GM12878 (cell line): ENCODE measurements around the gene NEK10. TPM values are rescaled to one million over a fixed set of nuclear protein-coding genes. Genes with fewer than 3 reads are reported as not detected.

Source experiments
- ATAC-seq: fragments of 200-7000 bp; cut with Tn5 transposase; 3 replicates; pipeline ENCODE4 v1.9.1; 2020; ENCODE audit warnings: mild to moderate bottlenecking, moderate library complexity
- BruUV-seq: library from RNA; stranded (reverse); fragments of 400-500 nt; replicated peaks from 2 replicates; lab custom pipeline; 2021; lab: Mats Ljungman, UMichigan
- CTCF ChIA-PET: fragments of 300-600 bp; sonication (Branson Sonifier 250); formaldehyde crosslinking; extraction: SDS; loops from one replicate; lab custom pipeline; 2021; ENCODE audit warnings: inconsistent platforms; lab: Yijun Ruan, JAX
- POLR2A ChIA-PET: fragments of 350-600 bp; formaldehyde crosslinking; extraction: SDS; loops from one replicate; lab custom pipeline; 2021; ENCODE audit warnings: inconsistent platforms; lab: Charles Lee
- RAD21 ChIA-PET: fragments of 300-600 bp; sonication (Branson Sonifier 250); formaldehyde crosslinking; loops from one replicate; lab custom pipeline; 2023; ENCODE audit warnings: antibody characterized with exemption; ENCODE audit not compliant: unreplicated experiment; lab: Charles Lee
- SMC1A ChIA-PET: fragments of 300-600 bp; sonication (Branson Sonifier 250); formaldehyde crosslinking; loops from one replicate; lab custom pipeline; 2023; ENCODE audit not compliant: unreplicated experiment, uncharacterized antibody; lab: Charles Lee
- DNase-seq: peaks from one replicate; pipeline ENCODE4 v3.0.0-alpha.2; 2011; ENCODE audit warnings: low read depth, low spot score
- FAIRE-seq: peaks from 3 replicates; lab custom pipeline; 2011; peaks lifted over from hg19 to GRCh38; lab: Jason Lieb, UNC
- H2AFZ ChIP-seq: 2 replicates; pipeline ENCODE4 v1.6.0; 2011; ENCODE audit warnings: low read depth, low read length, control low read depth; ENCODE audit not compliant: control insufficient read depth
- H3K27ac ChIP-seq: 2 replicates; pipeline ENCODE4 v1.5.1; 2011; ENCODE audit warnings: control low read depth; ENCODE audit not compliant: control insufficient read depth, insufficient read depth
- H3K27me3 ChIP-seq, 2 experiments: replicated peaks in 1 of 2; 2 replicates each; pipeline versions ENCODE4 v1.6.0 to v1.6.1; 2011; ENCODE audit warnings: low read length in 1 of 2; ENCODE audit not compliant: control insufficient read depth in 2 of 2, insufficient read depth in 2 of 2
- H3K36me3 ChIP-seq, 2 experiments: 2 replicates each; pipeline ENCODE4 v1.5.1; 2011; ENCODE audit warnings: low read length in 1 of 2; ENCODE audit not compliant: control insufficient read depth in 2 of 2, insufficient read depth in 2 of 2
- H3K4me1 ChIP-seq: 2 replicates; pipeline ENCODE4 v1.6.1; 2011; ENCODE audit warnings: mild to moderate bottlenecking, low read length, moderate library complexity, mixed read lengths; ENCODE audit not compliant: control insufficient read depth, insufficient read depth
- H3K4me2 ChIP-seq: 2 replicates; pipeline ENCODE4 v1.6.0; 2011; ENCODE audit warnings: control low read depth; ENCODE audit not compliant: control insufficient read depth, insufficient read depth
- H3K4me3 ChIP-seq: fragments of 200-600 bp; sonication (generic); 2 replicates; pipeline ENCODE4 v1.5.1; 2016
- H3K79me2 ChIP-seq: 2 replicates; pipeline ENCODE4 v1.6.0; 2011; ENCODE audit warnings: low read length; ENCODE audit not compliant: control insufficient read depth, insufficient read depth
- H3K9ac ChIP-seq: 2 replicates; pipeline ENCODE4 v1.8.0; 2011; ENCODE audit warnings: low read length, control low read depth, mixed read lengths; ENCODE audit not compliant: control insufficient read depth, insufficient read depth
- H3K9me3 ChIP-seq: replicated peaks from 3 replicates; pipeline ENCODE4 v1.5.1; 2011; ENCODE audit warnings: mild to moderate bottlenecking, low read length; ENCODE audit not compliant: control insufficient read depth, insufficient read depth
- H4K20me1 ChIP-seq: 2 replicates; pipeline ENCODE4 v1.6.0; 2011; ENCODE audit not compliant: control insufficient read depth, insufficient read depth
- E2F4 ChIP-seq: IDR thresholded peaks from 2 replicates; pipeline ENCODE4 v1.6.1; 2012; ENCODE audit warnings: low read depth, low read length, improper control_type of control experiment
- EZH2 ChIP-seq: IDR thresholded peaks from 2 replicates; pipeline ENCODE4 v1.6.1; 2012; ENCODE audit warnings: low read depth, mild to moderate bottlenecking, control low read depth, inconsistent platforms, low read length, borderline replicate concordance; ENCODE audit not compliant: control insufficient read depth
- FOS ChIP-seq: IDR thresholded peaks from 3 replicates; pipeline ENCODE4 v1.6.1; 2011; ENCODE audit warnings: borderline replicate concordance; ENCODE audit not compliant: insufficient read length; ENCODE audit errors: extremely low read depth
- GABPA ChIP-seq: IDR thresholded peaks from 2 replicates; pipeline ENCODE4 v1.6.1; 2014; ENCODE audit warnings: antibody characterized with exemption, low read depth, mild to moderate bottlenecking, inconsistent platforms
- MTA3 ChIP-seq: IDR thresholded peaks from 2 replicates; pipeline ENCODE4 v1.6.1; 2012; ENCODE audit warnings: low read length, inconsistent platforms, borderline replicate concordance
- RAD21 ChIP-seq: IDR thresholded peaks from 2 replicates; pipeline ENCODE4 v1.6.1; 2011; ENCODE audit warnings: mild to moderate bottlenecking, low read depth, low read length, moderate library complexity; ENCODE audit not compliant: insufficient read depth
- RB1 ChIP-seq: fragments of 450-650 bp; formaldehyde crosslinking; IDR thresholded peaks from 2 replicates; pipeline ENCODE4 v1.6.1; 2017; ENCODE audit warnings: mild to moderate bottlenecking, borderline replicate concordance
- STAT3 ChIP-seq: IDR thresholded peaks from 2 replicates; pipeline ENCODE4 v1.6.1; 2011; ENCODE audit warnings: low read depth, low read length, improper control_type of control experiment
- YY1 ChIP-seq: IDR thresholded peaks from 2 replicates; pipeline ENCODE4 v1.6.1; 2011; ENCODE audit warnings: low read depth, mild to moderate bottlenecking, low read length
- ZBTB33 ChIP-seq: fragments of 450-650 bp; IDR thresholded peaks from 2 replicates; pipeline ENCODE4 v1.6.1; 2017; ENCODE audit warnings: mild to moderate bottlenecking
- in situ Hi-C: fragments of 300-500 bp; cut with MboI; formaldehyde crosslinking; loops from 9 replicates; pipeline ENCODE4 v1.14.3; 2018; ENCODE audit warnings: mixed read lengths
- intact Hi-C: fragments of 100-400 bp; cut with micrococcal nuclease; formaldehyde crosslinking; loops from one replicate; pipeline ENCODE4 v1.14.2; 2022; ENCODE audit not compliant: unreplicated experiment
- polyA plus RNA-seq, 11 experiments: library from polyadenylated mRNA; depleted of rRNA in 4 of 11; unstranded in 6 of 11; stranded (reverse) in 5 of 11; fragments of >200 nt; fragmentation: Nextera tagmentation in 4 of 11; fragmentation: Illumina TruSeq in 1 of 11; extraction: Ambion mirVana in 4 of 11; extraction: Trizol in 1 of 11; gene quantifications; 1 replicate in 1 of 11; 2 replicates in 10 of 11; pipeline versions ENCODE4 v1.2.1 to v1.2.3, GENCODE V29; 2011 to 2016; ENCODE audit warnings: inconsistent platforms in 2 of 11, missing spikeins in 2 of 11, low read depth in 1 of 11
- total RNA-seq, 4 experiments: library from RNA; depleted of rRNA in 3 of 4; stranded (reverse); fragments of >200 nt in 3 of 4; fragmentation: Illumina TruSeq in 1 of 4; extraction: Trizol in 1 of 4; gene quantifications; 2 replicates each; pipeline versions ENCODE4 v1.2.1 to v1.2.3, GENCODE V29; 2013 to 2021

NEK10 gene
- total and polyA plus RNA-seq, 10 of the 15 experiments (the other 5 are each of a cell fraction or from before 2014, with no cell fraction given): 0.06 to 0.40 (median 0.16) TPM; not detected in 2

- Histone ChIP-seq H3K36me3 (no peaks in the 10 kb centered on the region), H2AFZ (no peak overlapping the region), H3K4me3 (no peak overlapping the region), H4K20me1 (no peaks in the 10 kb centered on the region), H3K27ac (no peak overlapping the region), H3K79me2 (no peaks in the 10 kb centered on the region), H3K4me1 (no peaks in the 10 kb centered on the region), H3K4me2 (no peak overlapping the region), H3K27me3 (no peaks in the 10 kb centered on the region), H3K9ac (no peak overlapping the region), H3K9me3 (no peaks in the 10 kb centered on the region)
- DNase-seq: no peak
- intact Hi-C loops (no loop called here), in situ Hi-C loops (no loop called here)
- ChIA-PET CTCF (interaction anchor here (1.3 kb wide), 1 partner anchor 14 kb away, joined by 3 read pairs; no protein-coding TSS in a partner anchor), SMC1A (no interaction called here), RAD21 (no interaction called here), POLR2A (no interaction called here)
- no TSS peak for BruUV-seq
- no peak for ATAC-seq
- TF ChIP-seq E2F4 (no peak), EZH2 (no peak), STAT3 (no peak), GABPA (no peak), YY1 (no peak), RB1 (no peak), RAD21 (no peak), MTA3 (no peak), ZBTB33 (no peak), FOS (no peak)
- no peak for FAIRE-seq
These were observed 78.4 kb downstream of the NEK10 start for GRCh38 chr3:27290760-27291159.
